Measurements from ENCODE around the gene MAP1B.

DNA sequence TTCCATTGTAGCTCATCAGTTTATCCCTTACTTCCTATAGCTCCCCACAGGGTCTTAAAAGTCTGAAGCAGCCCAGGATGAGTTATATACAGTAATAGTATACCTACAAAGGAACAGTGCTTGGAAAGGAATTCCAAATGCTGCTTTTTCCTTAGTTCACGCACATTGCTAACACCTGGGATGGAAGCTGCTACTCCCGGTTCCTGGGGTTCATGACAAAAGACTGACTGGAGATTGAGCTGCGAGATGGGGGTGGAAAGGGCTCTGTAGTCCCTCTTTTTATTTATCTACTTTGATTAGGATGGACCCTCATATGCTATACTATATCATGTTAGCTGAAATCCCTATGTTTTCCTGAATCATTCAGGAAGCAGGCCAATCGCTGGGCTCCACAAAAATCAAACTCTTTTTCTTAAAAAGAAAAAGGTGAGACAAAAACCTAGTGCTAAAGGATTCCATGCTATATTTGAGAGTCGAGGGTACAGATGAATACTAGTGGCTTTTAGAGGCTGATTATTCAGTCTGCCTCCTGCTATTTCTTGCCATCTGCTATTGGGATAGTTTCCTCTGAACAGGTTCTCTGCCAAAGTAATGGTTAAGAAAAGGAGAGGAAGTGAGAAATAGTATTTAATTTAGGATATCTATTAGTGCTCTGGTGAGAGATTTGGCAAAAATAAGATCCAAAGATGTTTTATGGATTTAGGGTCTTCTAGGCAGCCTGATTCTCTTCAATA is 131.6 kb downstream of the MAP1B start:
- TF ChIP-seq, protein P1, sequence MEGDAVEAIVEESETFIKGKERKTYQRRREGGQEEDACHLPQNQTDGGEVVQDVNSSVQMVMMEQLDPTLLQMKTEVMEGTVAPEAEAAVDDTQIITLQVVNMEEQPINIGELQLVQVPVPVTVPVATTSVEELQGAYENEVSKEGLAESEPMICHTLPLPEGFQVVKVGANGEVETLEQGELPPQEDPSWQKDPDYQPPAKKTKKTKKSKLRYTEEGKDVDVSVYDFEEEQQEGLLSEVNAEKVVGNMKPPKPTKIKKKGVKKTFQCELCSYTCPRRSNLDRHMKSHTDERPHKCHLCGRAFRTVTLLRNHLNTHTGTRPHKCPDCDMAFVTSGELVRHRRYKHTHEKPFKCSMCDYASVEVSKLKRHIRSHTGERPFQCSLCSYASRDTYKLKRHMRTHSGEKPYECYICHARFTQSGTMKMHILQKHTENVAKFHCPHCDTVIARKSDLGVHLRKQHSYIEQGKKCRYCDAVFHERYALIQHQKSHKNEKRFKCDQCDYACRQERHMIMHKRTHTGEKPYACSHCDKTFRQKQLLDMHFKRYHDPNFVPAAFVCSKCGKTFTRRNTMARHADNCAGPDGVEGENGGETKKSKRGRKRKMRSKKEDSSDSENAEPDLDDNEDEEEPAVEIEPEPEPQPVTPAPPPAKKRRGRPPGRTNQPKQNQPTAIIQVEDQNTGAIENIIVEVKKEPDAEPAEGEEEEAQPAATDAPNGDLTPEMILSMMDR (IDR thresholded peaks at IDR 0.05; ENCODE audit: poor library complexity): no peak
- TF ChIP-seq EZH2 (IDR thresholded peaks at IDR 0.05; ENCODE audit: borderline replicate concordance) (no peak), EZH2phosphoT487 (IDR thresholded peaks at IDR 0.05; ENCODE audit: low read depth, severe bottlenecking, unreplicated experiment) (no peak)

Data from hepatocyte (in vitro differentiated cells).